CD4-positive, alpha-beta T cell treated with Interleukin-2 at 100 ng/mL for 4 hours (primary cell): ENCODE measurements around the gene LRIG2.
"Not testable (repeated sequence)": the region's sequence is repeated elsewhere in the genome, so short reads cannot be mapped to it uniquely, and the experiment has no call there.

Experiments used
- DNase-seq: peaks from one replicate; pipeline ENCODE4 v3.0.0-alpha.2; 2020; ENCODE audit warnings: low spot score

The LRIG2 gene

GRCh38 chr1:113058941-113059706 lies 13.9 kb upstream of the LRIG2 start:
- DNase-seq = no peak

GRCh38 chr1:113063456-113063855 lies 9.5 kb upstream of the LRIG2 start:
- DNase-seq = not testable (repeated sequence)

GRCh38 chr1:113072141-113072756 lies 749 bp upstream of the LRIG2 start:
- DNase-seq = no peak

GRCh38 chr1:113073479-113073950 lies 517 bp downstream of the LRIG2 start:
- DNase-seq = no peak

- DNase-seq = no peak
Observed at GRCh38 chr1:113074237-113074636, 1.2 kb downstream of the LRIG2 start.

- not testable (repeated sequence) for DNase-seq
Observed at GRCh38 chr1:113077978-113078377, 5.0 kb downstream of the LRIG2 start.

- no peak for DNase-seq
Observed at GRCh38 chr1:113086541-113086940, 13.5 kb downstream of the LRIG2 start.

GRCh38 chr1:113088972-113089371 lies 16.0 kb downstream of the LRIG2 start:
- no peak for DNase-seq

- no peak for DNase-seq
Observed at GRCh38 chr1:113090051-113090450, 17.1 kb downstream of the LRIG2 start.

- DNase-seq = no peak
Observed at GRCh38 chr1:113091988-113092594, 19.1 kb downstream of the LRIG2 start.

- DNase-seq = no peak
Observed at GRCh38 chr1:113094506-113094905, 21.5 kb downstream of the LRIG2 start.

GRCh38 chr1:113095790-113096455 lies 22.9 kb downstream of the LRIG2 start:
- no peak for DNase-seq

GRCh38 chr1:113096493-113096892 lies 23.5 kb downstream of the LRIG2 start:
- DNase-seq = no peak

GRCh38 chr1:113101588-113101987 lies 28.6 kb downstream of the LRIG2 start:
- no peak for DNase-seq

- DNase-seq = no peak
Observed at GRCh38 chr1:113103048-113103447, 30.1 kb downstream of the LRIG2 start.

- DNase-seq = no peak
Observed at GRCh38 chr1:113103977-113104376, 31.0 kb downstream of the LRIG2 start.

- DNase-seq = no peak
Observed at GRCh38 chr1:113106910-113107309, 33.9 kb downstream of the LRIG2 start.

- no peak for DNase-seq
Observed at GRCh38 chr1:113109908-113110554, 37.0 kb downstream of the LRIG2 start.

- DNase-seq = no peak
Observed at GRCh38 chr1:113118266-113118665, 45.3 kb downstream of the LRIG2 start.

- no peak for DNase-seq
Observed at GRCh38 chr1:113123737-113124136, 50.7 kb downstream of the LRIG2 start.

GRCh38 chr1:113124366-113124765 lies 51.4 kb downstream of the LRIG2 start:
- no peak for DNase-seq

GRCh38 chr1:113125517-113125916 lies 52.5 kb downstream of the LRIG2 start:
- no peak for DNase-seq
